ENCODE measurements around the gene YBEY.
"Not testable (repeated sequence)": the region's sequence is repeated elsewhere in the genome, so short reads cannot be mapped to it uniquely, and the experiment has no call there.

DNA sequence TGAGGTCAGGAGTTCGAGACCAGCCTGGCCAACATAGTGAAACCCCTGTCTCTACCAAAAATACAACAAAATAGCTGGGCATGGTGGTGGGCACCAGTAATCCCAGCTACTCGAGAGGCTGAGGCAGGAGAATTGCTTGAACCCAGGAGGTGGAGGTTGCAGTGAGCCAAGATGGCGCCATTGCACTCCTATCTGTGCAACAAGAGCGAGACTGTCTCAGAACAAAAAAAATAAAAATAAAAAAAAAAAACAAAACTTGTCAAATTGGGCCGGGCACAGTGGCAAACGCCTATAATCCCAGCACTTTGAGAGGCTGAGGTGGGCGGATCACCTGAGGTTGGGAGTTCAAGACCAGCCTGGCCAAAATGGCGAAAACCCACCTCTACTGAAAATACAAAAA is 24.1 kb downstream of the YBEY start:
- TF ChIP-seq, protein P1, sequence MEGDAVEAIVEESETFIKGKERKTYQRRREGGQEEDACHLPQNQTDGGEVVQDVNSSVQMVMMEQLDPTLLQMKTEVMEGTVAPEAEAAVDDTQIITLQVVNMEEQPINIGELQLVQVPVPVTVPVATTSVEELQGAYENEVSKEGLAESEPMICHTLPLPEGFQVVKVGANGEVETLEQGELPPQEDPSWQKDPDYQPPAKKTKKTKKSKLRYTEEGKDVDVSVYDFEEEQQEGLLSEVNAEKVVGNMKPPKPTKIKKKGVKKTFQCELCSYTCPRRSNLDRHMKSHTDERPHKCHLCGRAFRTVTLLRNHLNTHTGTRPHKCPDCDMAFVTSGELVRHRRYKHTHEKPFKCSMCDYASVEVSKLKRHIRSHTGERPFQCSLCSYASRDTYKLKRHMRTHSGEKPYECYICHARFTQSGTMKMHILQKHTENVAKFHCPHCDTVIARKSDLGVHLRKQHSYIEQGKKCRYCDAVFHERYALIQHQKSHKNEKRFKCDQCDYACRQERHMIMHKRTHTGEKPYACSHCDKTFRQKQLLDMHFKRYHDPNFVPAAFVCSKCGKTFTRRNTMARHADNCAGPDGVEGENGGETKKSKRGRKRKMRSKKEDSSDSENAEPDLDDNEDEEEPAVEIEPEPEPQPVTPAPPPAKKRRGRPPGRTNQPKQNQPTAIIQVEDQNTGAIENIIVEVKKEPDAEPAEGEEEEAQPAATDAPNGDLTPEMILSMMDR (IDR thresholded peaks at IDR 0.05), result not testable (repeated sequence)
- not testable (repeated sequence) for TF ChIP-seq POLR2AphosphoS5 (IDR thresholded peaks at IDR 0.05)
